ENCODE results near the gene PEX7.

- TF ChIP-seq, protein P1, sequence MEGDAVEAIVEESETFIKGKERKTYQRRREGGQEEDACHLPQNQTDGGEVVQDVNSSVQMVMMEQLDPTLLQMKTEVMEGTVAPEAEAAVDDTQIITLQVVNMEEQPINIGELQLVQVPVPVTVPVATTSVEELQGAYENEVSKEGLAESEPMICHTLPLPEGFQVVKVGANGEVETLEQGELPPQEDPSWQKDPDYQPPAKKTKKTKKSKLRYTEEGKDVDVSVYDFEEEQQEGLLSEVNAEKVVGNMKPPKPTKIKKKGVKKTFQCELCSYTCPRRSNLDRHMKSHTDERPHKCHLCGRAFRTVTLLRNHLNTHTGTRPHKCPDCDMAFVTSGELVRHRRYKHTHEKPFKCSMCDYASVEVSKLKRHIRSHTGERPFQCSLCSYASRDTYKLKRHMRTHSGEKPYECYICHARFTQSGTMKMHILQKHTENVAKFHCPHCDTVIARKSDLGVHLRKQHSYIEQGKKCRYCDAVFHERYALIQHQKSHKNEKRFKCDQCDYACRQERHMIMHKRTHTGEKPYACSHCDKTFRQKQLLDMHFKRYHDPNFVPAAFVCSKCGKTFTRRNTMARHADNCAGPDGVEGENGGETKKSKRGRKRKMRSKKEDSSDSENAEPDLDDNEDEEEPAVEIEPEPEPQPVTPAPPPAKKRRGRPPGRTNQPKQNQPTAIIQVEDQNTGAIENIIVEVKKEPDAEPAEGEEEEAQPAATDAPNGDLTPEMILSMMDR (conservative IDR thresholded peaks at IDR 0.05 in 1 of 2, IDR thresholded peaks at IDR 0.05 in 1 of 2; ENCODE audit: low read depth in 1 of 2, low read length in 2 of 2), result no peak
- no peak for TF ChIP-seq EZH2 (IDR thresholded peaks at IDR 0.05; ENCODE audit: low read length, missing control alignments)
Measured at GRCh38 chr6:136860043-136860442, 37.7 kb downstream of the PEX7 start.

All from fibroblast of lung (primary cell).